Activated CD4-positive, alpha-beta T cell treated with anti-CD3 and anti-CD28 coated beads, Interleukin-2, amount 10 ng/mL, durations not matched to agents 7 days and 5 days (primary cell): ENCODE measurements around the gene SLC26A8. TPM values are rescaled to one million over a fixed set of nuclear protein-coding genes. Genes with fewer than 3 reads are reported as not detected.
"Not testable (repeated sequence)": the region's sequence is repeated elsewhere in the genome, so short reads cannot be mapped to it uniquely, and the experiment has no call there.

Source experiments
- CTCF ChIA-PET: fragments of 350-600 bp; sonication (Branson Sonifier 250); formaldehyde crosslinking; loops from one replicate; lab custom pipeline; 2021; ENCODE audit warnings: antibody characterized with exemption; lab: Charles Lee
- POLR2A ChIA-PET: fragments of 350-600 bp; sonication (Branson Sonifier 250); formaldehyde crosslinking; loops from one replicate; lab custom pipeline; 2021; ENCODE audit warnings: antibody characterized with exemption; lab: Charles Lee
- DNase-seq: peaks from one replicate; pipeline ENCODE4 v3.0.0-alpha.2; 2020
- H3K27ac Mint-ChIP-seq: one replicate; pipeline ENCODE4 v1.8.0; 2021; ENCODE audit warnings: mild to moderate bottlenecking, moderate library complexity, mixed read lengths
- H3K27me3 Mint-ChIP-seq: one replicate; pipeline ENCODE4 v1.8.0; 2021; ENCODE audit warnings: mixed read lengths
- H3K36me3 Mint-ChIP-seq: one replicate; pipeline ENCODE4 v1.8.0; 2021; ENCODE audit warnings: low read depth, mixed read lengths
- H3K4me1 Mint-ChIP-seq: one replicate; pipeline ENCODE4 v1.8.0; 2021; ENCODE audit warnings: mixed read lengths
- H3K4me3 Mint-ChIP-seq: one replicate; pipeline ENCODE4 v1.8.0; 2021; ENCODE audit warnings: mild to moderate bottlenecking, moderate library complexity, mixed read lengths
- H3K9me3 Mint-ChIP-seq: one replicate; pipeline ENCODE4 v1.8.0; 2021; ENCODE audit warnings: mixed read lengths
- total RNA-seq, 2 experiments: library from RNA; stranded (reverse); gene quantifications; one replicate each; pipeline ENCODE4 v1.2.3, GENCODE V29; 2021

Gene SLC26A8
- total RNA-seq, 2 experiments from 2014 or later: not detected

DNA sequence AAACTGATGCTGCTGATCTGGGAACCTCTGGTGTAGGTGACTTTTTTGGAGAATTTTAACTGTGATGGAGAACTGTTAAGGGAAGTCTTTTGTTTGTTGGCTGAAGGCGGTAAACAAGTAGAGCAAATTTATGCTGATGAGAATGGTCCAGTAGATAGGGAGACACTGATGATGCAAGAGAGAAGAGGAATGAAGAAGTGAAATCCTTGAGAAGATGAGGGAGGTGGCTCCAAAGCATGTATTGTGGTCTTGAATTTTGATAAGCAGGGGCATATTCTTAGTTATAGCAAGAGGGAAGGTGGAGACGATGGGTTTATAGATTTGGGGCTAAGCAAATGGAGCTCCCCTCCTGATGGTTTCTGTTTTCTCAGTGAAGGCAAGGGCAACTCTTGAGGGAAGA, 25.1 kb upstream of the SLC26A8 start:
- CTCF ChIA-PET: interaction anchor here (0.5 to 0.9 kb wide), 3 partner anchors 45 to 307 kb away, joined by 3 to 4 read pairs (median 4); no protein-coding TSS in a partner anchor
- Mint-ChIP-seq H3K27me3 (no peaks in the 10 kb centered on the region), H3K4me1 (peaks cover 8% of the 10 kb centered on the region), H3K27ac (no peak overlapping the region), H3K36me3 (peaks cover 9% of the 10 kb centered on the region), H3K9me3 (peaks cover 6% of the 10 kb centered on the region), H3K4me3 (no peak overlapping the region)
- DNase-seq: no peak
- POLR2A ChIA-PET: no interaction called here

DNA sequence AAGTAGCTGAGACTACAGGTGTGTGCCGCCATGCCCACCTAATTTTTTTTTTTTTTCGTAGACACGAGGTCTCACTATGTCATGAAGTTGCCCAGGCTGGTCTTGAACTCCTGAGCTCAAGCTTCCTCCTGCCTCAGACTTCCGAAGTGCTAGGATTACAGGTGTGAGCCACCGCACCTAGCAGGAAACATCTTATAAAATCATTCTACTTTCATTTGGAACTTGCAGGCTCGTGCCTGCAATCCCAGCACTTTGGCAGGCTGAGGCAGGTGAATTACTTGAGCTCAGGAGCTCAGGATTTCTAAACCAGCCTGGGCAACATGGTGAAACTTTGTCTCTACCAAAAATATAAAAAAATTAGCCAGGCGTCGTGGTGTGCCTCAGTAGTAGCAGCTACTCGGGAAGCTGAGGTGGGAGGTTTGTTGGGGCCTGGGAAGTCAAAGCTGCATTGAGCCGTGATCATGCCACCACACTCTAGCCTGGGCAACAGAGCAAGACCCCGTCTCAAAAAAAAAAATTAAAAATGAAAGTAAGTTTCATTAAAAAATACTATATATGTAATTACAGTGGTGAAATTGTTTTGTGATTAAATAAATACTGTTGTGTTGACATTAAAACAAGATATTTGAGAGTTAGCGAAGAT, 18.3 kb upstream of the SLC26A8 start:
- Mint-ChIP-seq H3K4me1 (peaks cover 42% of the 10 kb centered on the region), H3K36me3 (peaks cover 19% of the 10 kb centered on the region), H3K4me3 (no peak overlapping the region), H3K27ac (no peak overlapping the region), H3K9me3 (peaks cover 6% of the 10 kb centered on the region), H3K27me3 (no peaks in the 10 kb centered on the region)
- DNase-seq: no peak
- ChIA-PET CTCF (interaction anchor here (0.6 to 1.6 kb wide), 5 partner anchors 10 to 218 kb away, joined by 3 to 7 read pairs (median 3); partner anchors contain the start of gene MAPK14), POLR2A (no interaction called here)

DNA sequence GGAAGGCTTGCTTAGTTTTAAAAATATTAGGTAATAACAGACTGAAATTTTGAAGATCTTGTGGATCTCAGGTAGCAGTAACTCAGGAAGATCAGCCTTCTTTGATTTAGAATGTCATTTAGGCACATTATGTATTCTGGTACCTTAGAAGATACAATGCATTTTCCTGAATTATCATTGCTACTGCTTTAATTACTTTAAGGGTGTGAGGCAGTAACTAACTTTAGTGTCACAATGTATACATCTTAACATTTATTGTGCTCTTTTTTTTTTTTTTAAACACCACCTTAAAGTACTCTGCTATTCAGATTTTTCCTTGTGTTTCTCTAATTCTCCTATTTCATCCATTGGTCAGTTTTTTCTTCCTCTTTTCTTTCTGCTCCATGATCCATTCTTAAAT, 16.5 kb upstream of the SLC26A8 start:
- H3K27me3 Mint-ChIP-seq: no peaks in the 10 kb centered on the region
- H3K27ac Mint-ChIP-seq: no peak overlapping the region
- no peaks in the 10 kb centered on the region for H3K9me3 Mint-ChIP-seq
- no peak for DNase-seq
- peaks cover 20% of the 10 kb centered on the region for H3K36me3 Mint-ChIP-seq
- POLR2A ChIA-PET: no interaction called here
- CTCF ChIA-PET: interaction anchor here (0.9 kb wide), 1 partner anchor 74 kb away, joined by 3 read pairs; no protein-coding TSS in a partner anchor
- H3K4me1 Mint-ChIP-seq: peaks cover 45% of the 10 kb centered on the region
- H3K4me3 Mint-ChIP-seq: no peak overlapping the region

DNA sequence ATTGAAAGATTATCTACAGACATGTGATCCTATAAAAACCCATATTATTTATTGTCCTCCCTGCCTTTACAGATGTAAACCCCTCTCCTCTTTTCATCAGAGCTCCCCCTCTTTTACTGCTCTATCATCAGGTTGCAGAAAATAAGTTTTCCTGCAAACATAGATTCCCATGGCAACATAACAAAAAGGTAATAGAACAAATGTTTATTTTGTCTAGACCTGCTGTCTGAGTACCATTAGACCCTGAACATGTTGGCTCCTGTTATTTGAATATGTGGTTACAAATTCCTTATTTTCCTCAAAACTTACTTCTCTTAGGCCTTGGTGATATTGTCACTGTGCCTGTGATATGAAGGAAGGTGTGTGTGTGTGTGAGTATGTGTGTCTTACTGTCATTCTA, 14.7 kb upstream of the SLC26A8 start:
- ChIA-PET POLR2A (no interaction called here), CTCF (interaction anchor here (1.1 kb wide), 1 partner anchor 12 kb away, joined by 7 read pairs; the partner anchor contains the start of gene MAPK14)
- no peak for DNase-seq
- Mint-ChIP-seq H3K4me1 (peaks cover 55% of the 10 kb centered on the region), H3K27ac (no peak overlapping the region), H3K9me3 (no peaks in the 10 kb centered on the region), H3K36me3 (peaks cover 18% of the 10 kb centered on the region), H3K27me3 (no peaks in the 10 kb centered on the region), H3K4me3 (no peak overlapping the region)

DNA sequence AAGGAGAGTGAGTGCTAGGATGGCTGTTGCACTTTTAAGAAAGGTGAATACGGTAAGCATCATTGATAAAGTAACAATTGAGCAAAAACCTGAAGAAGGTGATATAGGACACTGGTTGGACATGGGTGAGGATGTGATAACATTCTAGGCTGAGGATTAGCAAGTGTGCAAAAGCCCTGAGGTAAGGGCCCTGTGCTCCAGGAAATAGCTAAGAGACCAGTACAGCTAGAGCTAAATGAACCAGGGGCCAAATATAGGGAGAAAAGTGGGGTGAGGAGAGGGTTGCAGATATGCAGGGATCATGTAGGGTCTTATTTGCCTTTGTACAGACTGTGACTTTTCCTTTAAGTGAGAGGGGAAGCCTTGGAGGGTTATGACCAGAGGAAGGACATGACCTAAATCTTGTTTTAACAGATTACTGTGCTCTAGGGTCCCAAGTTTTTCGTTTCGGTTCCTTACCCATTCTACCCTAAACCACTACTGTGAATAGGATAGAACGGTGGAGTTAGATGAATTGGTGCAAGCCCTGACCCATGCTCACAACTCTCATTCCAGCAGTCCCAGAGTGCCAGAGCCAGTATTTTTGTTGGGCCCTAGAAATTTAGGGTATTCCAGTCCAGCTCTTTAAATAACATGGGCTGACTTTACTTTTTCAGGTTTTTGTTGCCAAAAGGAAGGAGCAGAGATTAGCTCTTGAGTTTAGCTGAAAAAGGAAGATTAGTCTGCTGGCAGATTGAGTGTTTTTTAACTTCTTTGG, 13.9 kb upstream of the SLC26A8 start:
- Mint-ChIP-seq H3K4me1 (peaks cover 61% of the 10 kb centered on the region), H3K27me3 (no peaks in the 10 kb centered on the region), H3K4me3 (no peak overlapping the region), H3K27ac (peak overlapping the region; percentile 3), H3K36me3 (peaks cover 19% of the 10 kb centered on the region), H3K9me3 (no peaks in the 10 kb centered on the region)
- CTCF ChIA-PET: interaction anchor here (1.1 kb wide), 1 partner anchor 11 kb away, joined by 7 read pairs; the partner anchor contains the start of gene MAPK14
- no peak for DNase-seq
- POLR2A ChIA-PET: interaction anchor here (0.9 kb wide), 1 partner anchor 10 kb away, joined by 3 read pairs; no protein-coding TSS in a partner anchor

DNA sequence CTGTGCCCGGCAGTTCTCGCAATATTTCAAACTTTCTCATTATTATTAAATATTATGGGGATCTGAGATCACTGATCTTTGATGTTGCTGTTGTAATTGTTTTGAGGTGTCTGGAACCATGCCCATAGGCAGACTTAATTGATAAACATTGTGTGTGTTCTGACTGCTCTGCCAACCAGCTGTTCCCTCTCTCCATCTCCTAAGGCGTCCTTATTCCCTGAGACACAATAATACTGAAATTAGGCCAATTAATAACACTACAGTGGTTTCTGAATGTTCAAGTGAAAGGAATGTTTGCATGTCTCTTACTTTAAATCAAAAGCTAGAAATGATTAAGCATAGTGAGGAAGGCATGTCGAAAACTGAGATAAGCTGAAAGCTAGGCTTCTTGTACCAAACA, 10.8 kb upstream of the SLC26A8 start:
- Mint-ChIP-seq H3K27me3 (no peaks in the 10 kb centered on the region), H3K9me3 (no peaks in the 10 kb centered on the region), H3K27ac (no peak overlapping the region), H3K36me3 (peaks cover 22% of the 10 kb centered on the region), H3K4me1 (peaks cover 69% of the 10 kb centered on the region), H3K4me3 (no peak overlapping the region)
- CTCF ChIA-PET: interaction anchor here (0.8 kb wide), 1 partner anchor 60 kb away, joined by 3 read pairs; no protein-coding TSS in a partner anchor
- no peak for DNase-seq
- POLR2A ChIA-PET: no interaction called here

DNA sequence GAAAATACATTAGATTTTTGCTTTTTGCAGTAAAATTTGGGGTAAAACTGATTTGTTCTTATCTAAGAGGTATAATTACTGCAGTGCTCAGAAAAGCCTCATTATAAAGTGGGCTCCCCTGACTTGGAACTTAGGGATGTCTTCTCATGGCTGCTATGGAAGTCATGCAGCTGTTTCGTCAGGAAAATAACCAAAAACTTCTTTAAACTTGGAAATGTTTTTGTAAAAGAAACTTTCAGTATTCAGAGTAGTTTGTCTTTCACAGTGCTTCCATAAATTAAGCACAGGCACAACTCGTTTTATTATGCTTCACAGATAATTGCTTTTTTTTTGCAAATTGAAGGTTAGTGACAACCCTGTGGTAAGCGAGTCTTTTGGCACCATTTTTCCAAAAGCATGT, 10.0 kb upstream of the SLC26A8 start:
- POLR2A ChIA-PET: no interaction called here
- Mint-ChIP-seq H3K4me3 (no peak overlapping the region), H3K4me1 (peaks cover 71% of the 10 kb centered on the region), H3K9me3 (no peaks in the 10 kb centered on the region), H3K27ac (no peak overlapping the region), H3K27me3 (no peaks in the 10 kb centered on the region), H3K36me3 (peaks cover 27% of the 10 kb centered on the region)
- DNase-seq: no peak
- CTCF ChIA-PET: no interaction called here

DNA sequence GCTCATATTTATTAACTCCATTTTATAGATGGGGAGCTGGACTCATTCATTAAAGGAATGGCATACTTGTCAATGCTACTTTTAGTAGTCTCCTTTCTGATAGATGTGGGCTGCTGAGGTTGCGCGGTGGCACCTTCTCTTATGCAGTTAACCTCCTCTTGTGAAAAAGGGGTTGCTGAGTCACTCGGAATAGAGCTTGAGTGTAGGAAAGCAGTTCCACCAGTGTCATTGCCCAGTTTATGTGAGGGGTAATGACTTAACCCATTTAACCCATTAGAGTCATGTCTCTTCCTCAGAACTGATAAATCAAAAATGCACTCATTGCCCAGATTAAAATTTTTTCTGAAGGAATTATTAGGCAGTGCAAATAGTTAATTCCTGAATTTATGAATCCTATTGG, 9.5 kb upstream of the SLC26A8 start:
- ChIA-PET CTCF (no interaction called here), POLR2A (no interaction called here)
- peak; percentile 40 for DNase-seq
- Mint-ChIP-seq H3K9me3 (no peaks in the 10 kb centered on the region), H3K27me3 (no peaks in the 10 kb centered on the region), H3K36me3 (peaks cover 31% of the 10 kb centered on the region), H3K4me1 (peaks cover 69% of the 10 kb centered on the region), H3K4me3 (no peak overlapping the region), H3K27ac (no peak overlapping the region)

DNA sequence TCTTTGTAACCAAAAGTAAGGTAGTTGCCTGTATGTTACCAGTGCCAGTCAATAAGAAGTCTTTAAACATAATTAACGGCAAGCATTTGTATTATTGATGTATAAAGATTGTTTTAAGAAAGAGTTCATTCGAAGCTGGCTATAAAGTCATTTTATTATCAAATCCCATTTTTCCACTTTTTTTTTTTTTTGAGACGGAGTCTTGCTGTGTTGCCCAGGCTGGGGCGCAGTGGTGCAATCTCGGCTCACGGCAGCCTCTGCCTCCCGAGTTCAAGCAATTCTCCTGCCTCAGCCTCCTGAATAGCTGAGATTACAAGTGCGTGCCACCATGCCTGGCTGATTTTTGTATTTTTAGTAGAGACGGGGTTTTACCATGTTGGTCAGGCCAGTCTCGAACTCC, 8.7 kb upstream of the SLC26A8 start:
- not testable (repeated sequence) for H3K9me3 Mint-ChIP-seq, H3K4me3 Mint-ChIP-seq, H3K27ac Mint-ChIP-seq, DNase-seq, H3K27me3 Mint-ChIP-seq
- POLR2A ChIA-PET: interaction anchor here (0.6 kb wide), 1 partner anchor 32 kb away, joined by 10 read pairs; no protein-coding TSS in a partner anchor
- H3K4me1 Mint-ChIP-seq: peaks cover 62% of the 10 kb centered on the region
- CTCF ChIA-PET: interaction anchor here (0.6 to 1.2 kb wide), 2 partner anchors 9 to 442 kb away, joined by 3 read pairs; no protein-coding TSS in a partner anchor
- H3K36me3 Mint-ChIP-seq: peaks cover 34% of the 10 kb centered on the region

DNA sequence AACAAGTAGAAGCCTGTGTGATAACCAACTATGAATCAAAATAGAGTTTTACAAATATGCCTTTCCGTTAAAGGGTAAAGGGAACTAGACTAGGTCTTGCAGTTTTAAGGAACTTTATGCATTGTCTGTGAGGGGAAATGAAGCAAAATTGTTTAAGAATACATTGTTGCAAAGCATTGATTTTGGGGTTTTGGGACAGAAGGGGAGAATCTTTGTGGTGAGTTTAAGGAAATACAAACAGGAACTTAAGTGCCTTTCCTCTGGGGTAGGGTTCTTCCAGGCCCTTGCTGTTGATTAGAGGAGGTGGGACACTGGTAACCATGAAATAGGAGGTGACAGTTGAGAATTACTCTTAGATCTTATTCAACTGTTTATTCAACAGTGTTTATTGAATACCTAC, 7.8 kb upstream of the SLC26A8 start:
- no peak overlapping the region for H3K27ac Mint-ChIP-seq
- H3K4me3 Mint-ChIP-seq: no peak overlapping the region
- no peak for DNase-seq
- H3K9me3 Mint-ChIP-seq: no peaks in the 10 kb centered on the region
- peaks cover 33% of the 10 kb centered on the region for H3K36me3 Mint-ChIP-seq
- peaks cover 57% of the 10 kb centered on the region for H3K4me1 Mint-ChIP-seq
- ChIA-PET POLR2A (interaction anchor here (0.6 kb wide), 1 partner anchor 61 kb away, joined by 5 read pairs; no protein-coding TSS in a partner anchor), CTCF (interaction anchor here (0.7 to 1.2 kb wide), 2 partner anchors 10 to 35 kb away, joined by 3 to 4 read pairs; no protein-coding TSS in a partner anchor)
- no peaks in the 10 kb centered on the region for H3K27me3 Mint-ChIP-seq

DNA sequence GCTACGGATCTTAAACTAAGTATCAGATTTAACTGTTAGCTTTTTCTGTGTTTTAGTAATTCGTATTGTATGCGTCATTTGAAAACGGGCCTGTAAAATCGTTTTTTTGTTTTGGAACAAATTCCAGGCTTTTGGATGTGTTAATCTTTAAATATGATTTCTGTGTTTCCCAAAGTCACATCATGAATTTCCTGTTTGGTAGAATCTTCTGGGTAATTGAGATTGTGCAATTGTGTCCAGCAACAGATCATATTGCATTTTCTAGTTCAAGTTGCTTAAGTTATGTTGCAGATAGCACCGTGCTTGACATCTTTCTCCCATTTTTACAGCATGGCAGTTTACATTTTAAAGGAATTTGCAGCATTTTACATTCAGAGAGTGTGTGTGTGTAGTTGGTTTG, 5.0 kb upstream of the SLC26A8 start:
- Mint-ChIP-seq H3K4me1 (peaks cover 55% of the 10 kb centered on the region), H3K27ac (peak overlapping the region; percentile 90), H3K4me3 (peak overlapping the region; percentile 93), H3K9me3 (no peaks in the 10 kb centered on the region), H3K27me3 (peaks cover 16% of the 10 kb centered on the region), H3K36me3 (peaks cover 24% of the 10 kb centered on the region)
- DNase-seq: no peak
- POLR2A ChIA-PET: no interaction called here
- CTCF ChIA-PET: interaction anchor here (2.6 to 4.4 kb wide), 3 partner anchors 65 to 95 kb away, joined by 16 to 45 read pairs (median 17); no protein-coding TSS in a partner anchor

DNA sequence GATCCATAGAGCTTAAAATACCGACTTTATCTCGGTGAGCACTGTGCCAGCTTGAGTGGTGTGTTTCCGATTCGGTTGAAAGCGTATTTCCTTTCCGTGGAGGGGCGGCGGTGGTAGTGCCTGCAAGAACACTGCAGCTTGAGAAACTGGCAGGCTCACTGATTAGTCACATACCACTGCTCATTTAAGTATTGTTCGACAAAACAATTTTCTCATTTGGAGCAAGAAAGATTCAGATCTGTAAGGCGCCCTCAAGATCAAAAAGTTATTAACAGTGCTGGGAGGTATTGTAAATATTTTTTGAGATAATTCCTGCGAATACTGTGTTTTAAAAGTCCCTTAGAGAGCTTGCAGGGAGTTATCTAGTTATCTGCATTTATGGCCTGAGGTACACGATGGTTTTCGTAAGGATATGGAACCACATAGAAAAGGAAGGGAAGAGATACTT, 4.5 kb upstream of the SLC26A8 start:
- peaks cover 19% of the 10 kb centered on the region for H3K27me3 Mint-ChIP-seq
- H3K27ac Mint-ChIP-seq: peak overlapping the region; percentile 90
- peaks cover 52% of the 10 kb centered on the region for H3K4me1 Mint-ChIP-seq
- CTCF ChIA-PET: interaction anchor here (0.6 to 4.4 kb wide), 12 partner anchors 13 to 555 kb away, joined by 3 to 45 read pairs (median 6); partner anchors contain the start of gene MAPK13
- POLR2A ChIA-PET: interaction anchor here (0.6 to 1.0 kb wide), 2 partner anchors 9 to 42 kb away, joined by 3 to 5 read pairs; no protein-coding TSS in a partner anchor
- peak overlapping the region; percentile 93 for H3K4me3 Mint-ChIP-seq
- H3K36me3 Mint-ChIP-seq: peaks cover 21% of the 10 kb centered on the region
- peak; percentile 81 for DNase-seq
- H3K9me3 Mint-ChIP-seq: no peaks in the 10 kb centered on the region
